ENCODE measurements around the gene GRAMD2A.

GRAMD2A gene

DNA sequence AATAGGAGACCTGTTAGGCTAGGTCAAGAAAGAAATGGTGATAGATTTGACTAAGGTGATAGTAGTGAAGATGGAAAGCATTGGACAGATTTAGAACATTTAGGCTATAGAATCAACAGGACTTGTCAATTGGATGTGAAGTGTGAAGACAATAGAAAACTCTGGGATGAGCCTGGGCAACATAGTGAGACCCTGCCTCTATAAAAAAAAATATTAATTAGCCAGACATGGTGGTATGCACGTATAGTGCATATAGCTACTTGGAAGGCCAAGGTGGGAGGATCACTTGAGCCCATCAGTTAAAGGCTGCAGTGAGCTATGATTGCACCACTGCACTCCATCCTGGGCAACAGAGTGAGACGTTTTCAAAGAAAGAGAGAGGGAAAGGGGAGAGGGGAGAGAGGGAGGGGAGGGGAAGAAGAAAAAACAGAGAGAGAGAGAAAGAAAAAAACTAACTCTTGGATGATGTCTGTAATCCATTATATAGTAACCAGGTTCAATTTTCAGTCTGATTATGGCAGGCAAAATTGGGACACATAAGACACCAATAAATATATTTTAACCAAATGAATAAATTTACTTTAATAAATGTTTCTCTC is 69.8 kb downstream of the GRAMD2A start:
- TF ChIP-seq Cebpa-rat (IDR thresholded peaks at IDR 0.05), result no peak
- Histone ChIP-seq H3K4me3 (no peak overlapping the region), H3K27ac (no peak overlapping the region), H3K9ac (no peak overlapping the region), H3K36me3 (no peaks in the 10 kb centered on the region), H3K9me3 (no peaks in the 10 kb centered on the region), H3K4me1 (peaks cover 14% of the 10 kb centered on the region), H4K20me1 (no peaks in the 10 kb centered on the region), H3K27me3 (no peaks in the 10 kb centered on the region), H3K4me2 (no peak overlapping the region)

DNA sequence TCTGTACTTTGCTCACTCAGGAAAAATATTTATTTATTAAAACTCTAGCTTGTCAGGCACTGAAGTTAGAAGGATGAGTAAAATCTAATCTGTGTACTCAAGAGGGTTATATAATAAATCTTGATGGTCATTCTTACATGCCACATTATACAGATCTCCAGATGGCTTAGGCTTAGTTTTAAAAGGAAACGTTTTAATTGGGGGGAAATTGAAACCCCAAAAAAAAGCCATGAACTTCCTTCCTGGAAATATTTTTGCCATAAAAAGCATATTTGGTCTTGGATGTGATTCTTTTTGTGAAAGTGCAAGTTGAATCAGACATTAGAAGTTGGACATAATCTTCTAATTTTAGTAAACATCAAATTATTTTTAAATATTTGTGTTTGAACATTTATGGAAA is 73.4 kb downstream of the GRAMD2A start:
- Histone ChIP-seq H4K20me1 (no peaks in the 10 kb centered on the region), H3K9ac (no peak overlapping the region), H3K36me3 (no peaks in the 10 kb centered on the region), H3K9me3 (no peaks in the 10 kb centered on the region), H3K27ac (no peak overlapping the region), H3K4me2 (peak overlapping the region; percentile 57), H3K4me3 (no peak overlapping the region), H3K4me1 (peaks cover 18% of the 10 kb centered on the region), H3K27me3 (no peaks in the 10 kb centered on the region)
- no peak for TF ChIP-seq Cebpa-rat (IDR thresholded peaks at IDR 0.05)

DNA sequence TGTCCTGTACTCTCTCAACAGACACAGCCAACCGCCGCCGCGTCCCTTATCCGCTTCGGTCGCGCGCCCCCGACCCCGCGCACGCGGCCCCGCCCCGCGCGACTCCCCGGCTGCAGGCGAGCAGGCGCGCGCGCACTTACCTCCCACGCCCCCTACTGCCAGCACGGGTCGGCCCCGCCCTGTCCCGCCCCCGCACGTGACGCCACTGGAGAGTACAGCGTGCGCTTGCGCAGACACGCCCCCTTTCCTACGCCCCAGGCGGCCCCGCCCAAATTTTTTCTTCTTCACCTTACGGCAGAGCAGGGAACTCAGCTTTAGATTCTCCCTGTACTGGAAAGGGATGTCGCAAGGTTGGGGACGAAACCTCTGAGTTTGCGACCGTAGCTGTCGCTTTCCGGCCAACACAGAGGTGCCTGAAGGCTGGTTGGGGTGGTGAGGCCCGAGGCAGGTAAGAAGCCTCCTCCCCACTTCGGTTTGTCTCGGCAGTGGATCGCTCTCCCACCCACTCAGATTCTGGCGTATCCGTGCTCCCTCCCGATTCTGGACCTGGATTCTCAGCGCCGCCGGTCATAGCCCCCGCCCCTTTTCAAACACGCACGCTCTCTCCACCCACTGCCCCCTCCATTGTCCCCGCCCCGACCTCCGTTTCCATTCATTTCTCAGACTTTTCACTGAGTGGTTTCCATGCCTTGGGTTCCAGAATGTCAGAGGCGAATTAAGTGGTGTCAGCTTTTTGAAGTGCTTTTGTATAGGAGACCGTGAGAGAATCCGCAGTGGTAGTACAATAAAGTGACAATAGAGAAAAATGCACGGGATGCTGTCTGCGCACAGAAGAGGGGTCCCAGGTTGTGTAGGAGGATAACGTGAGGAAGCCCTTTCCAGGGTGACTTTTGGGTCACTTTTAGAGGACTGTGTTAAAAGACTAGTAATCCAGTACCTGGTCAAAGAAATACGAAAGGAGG is 79.3 kb downstream of the GRAMD2A start, which contains the start of the genes MYO9A and SENP8:
MYO9A (minus strand) TSS at position 134 of the 962 bp plus-strand sequence. CDS start 71,587 bp downstream, outside the sequence.
SENP8 (plus strand) TSS at position 387 of the 962 bp plus-strand sequence. CDS start 21,221 bp downstream, outside the sequence.
- H3K9me3 ChIP-seq, result no peaks in the 10 kb centered on the region
- peak; percentile 86 for TF ChIP-seq Cebpa-rat (IDR thresholded peaks at IDR 0.05)

DNA sequence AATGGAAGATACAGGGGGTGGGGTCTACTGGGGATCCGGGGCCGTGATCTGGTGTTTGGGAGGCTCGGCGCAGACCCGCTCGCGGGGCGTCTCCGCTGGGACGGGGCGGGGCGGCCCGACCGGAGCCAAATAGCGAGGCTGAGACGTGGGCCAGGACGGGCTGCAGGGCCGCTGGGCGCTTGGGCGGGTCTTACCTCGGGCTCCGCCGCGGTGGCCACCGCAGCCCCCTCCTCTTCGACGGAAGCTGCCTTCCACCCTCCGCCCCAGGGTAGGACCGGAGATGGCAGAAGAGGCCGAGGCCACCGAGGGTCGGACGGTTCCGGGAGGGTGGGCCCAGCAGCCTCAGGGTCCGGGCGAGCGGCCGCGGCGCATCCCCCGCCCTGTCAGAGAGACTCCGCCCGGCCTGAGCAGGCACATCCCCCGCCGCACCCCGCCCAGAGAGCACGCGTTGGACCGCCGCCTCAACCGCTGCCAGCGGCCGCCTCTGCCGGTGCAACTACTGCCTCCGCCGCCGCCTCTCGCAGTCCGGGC is 80.0 kb downstream of the GRAMD2A start:
- Histone ChIP-seq H4K20me1 (peaks cover 47% of the 10 kb centered on the region), H3K9ac (peak overlapping the region; percentile 87), H3K9me3 (no peaks in the 10 kb centered on the region), H3K36me3 (no peaks in the 10 kb centered on the region), H3K27ac (peak overlapping the region; percentile 88), H3K4me2 (peak overlapping the region; percentile 99), H3K4me1 (peaks cover 28% of the 10 kb centered on the region), H3K27me3 (no peaks in the 10 kb centered on the region), H3K4me3 (peak overlapping the region; percentile 98)
- no peak for TF ChIP-seq Cebpa-rat (IDR thresholded peaks at IDR 0.05)

More for the DNA sequence above, 79.3 kb downstream of the GRAMD2A start, which contains the start of the genes MYO9A and SENP8:
- Histone ChIP-seq H3K27me3 (no peaks in the 10 kb centered on the region), H3K4me2 (peak within 1 kb of the TSS; percentile 99), H3K4me1 (peaks cover 29% of the 10 kb centered on the region), H3K9ac (peak within 1 kb of the TSS; percentile 87), H3K4me3 (peak within 1 kb of the TSS; percentile 98), H3K36me3 (no peaks in the 10 kb centered on the region), H4K20me1 (peaks cover 40% of the 10 kb centered on the region), H3K27ac (peak within 1 kb of the TSS; percentile 89)

DNA sequence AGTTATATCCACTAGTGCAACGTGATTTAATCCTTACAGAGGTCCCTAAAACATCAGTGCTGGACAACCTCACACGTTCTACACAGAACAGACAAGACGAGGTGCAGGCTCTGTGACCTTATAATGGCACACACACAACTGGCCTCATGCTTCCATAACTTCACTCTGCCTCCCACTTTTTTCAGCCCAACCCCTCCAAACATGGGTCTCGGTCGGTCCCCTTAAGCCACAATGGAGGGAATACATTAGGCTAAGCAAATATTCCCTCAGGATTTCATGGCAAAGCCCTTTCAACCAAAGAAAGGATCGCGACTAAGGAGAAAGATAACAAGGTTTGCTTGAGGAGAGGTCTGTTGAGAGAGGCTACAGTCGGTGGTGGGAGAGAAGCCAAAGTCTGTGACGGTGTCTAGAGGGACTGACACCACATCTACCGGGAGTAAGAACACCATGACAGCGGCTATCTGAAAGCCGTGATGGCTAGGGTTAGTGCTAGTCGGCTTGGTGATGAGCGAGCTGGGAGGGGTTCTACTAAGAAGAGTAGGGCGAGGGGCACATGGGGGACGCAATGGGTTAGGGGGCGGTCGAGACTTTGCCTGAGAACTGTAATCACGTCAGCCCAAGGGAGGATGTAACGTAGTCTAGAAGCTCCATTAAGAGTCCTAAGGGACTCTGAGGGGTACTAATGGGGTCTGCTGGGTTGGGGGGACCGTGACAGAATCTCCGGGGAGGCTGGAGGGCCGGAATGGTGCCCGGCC is 80.7 kb downstream of the GRAMD2A start:
- peaks cover 54% of the 10 kb centered on the region for H4K20me1 ChIP-seq
- H3K36me3 ChIP-seq, result no peaks in the 10 kb centered on the region
- peak overlapping the region; percentile 98 for H3K4me3 ChIP-seq
- TF ChIP-seq Cebpa-rat (IDR thresholded peaks at IDR 0.05), result no peak
- H3K4me2 ChIP-seq, result peak overlapping the region; percentile 99
- no peaks in the 10 kb centered on the region for H3K9me3 ChIP-seq
- H3K4me1 ChIP-seq, result peaks cover 28% of the 10 kb centered on the region
- peak overlapping the region; percentile 87 for H3K9ac ChIP-seq
- peak overlapping the region; percentile 88 for H3K27ac ChIP-seq
- no peaks in the 10 kb centered on the region for H3K27me3 ChIP-seq

DNA sequence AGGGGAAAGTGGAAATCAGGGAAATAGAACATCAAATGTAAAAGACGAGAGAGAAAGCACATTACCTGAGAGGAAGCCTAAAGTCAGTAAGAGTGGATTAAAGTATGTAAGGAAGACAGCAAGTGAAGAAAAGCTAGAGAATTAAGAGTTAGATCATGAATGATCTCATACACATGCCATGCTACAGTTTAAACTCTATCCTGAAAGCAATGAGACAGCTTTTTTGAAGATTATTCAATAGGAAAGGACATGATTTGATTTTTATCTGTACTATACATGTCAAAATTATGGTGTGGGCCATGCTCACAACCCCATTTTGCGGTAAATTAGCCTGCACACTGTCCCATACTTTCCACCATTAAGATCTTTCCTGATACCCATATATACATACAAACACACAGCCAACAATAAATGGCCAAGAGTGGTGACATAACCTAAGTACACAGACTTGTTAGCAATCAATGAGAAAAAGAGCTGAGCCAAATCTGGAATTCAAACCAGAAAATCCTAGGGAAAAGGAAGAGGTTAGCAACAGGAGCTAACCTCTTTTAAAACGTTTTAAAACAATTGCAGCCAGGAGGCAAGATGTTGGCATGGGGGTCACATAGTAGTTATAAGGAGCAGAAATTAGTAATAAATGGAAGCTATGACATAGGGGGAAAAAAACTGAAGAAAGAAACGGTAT is 84.1 kb downstream of the GRAMD2A start:
- no peak overlapping the region for H3K27ac ChIP-seq

DNA sequence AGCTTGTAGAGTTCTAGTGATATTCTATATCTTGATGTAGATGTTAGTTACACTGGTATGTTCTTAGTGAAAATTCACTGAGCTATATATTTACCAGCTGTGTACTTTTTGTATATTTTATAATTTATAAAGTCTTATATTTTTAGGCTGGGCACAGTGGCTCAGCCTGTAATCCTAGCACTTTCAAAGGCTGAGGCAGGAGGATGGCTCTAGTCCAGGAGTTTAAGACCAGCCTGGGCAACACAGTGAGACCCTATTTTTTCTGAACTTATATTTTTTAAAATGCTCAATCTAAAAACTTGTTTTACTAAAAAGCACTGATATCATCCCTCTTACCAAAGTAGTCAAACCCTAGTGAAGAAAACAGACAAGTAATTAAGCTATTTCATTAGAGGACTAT is 84.8 kb downstream of the GRAMD2A start:
- Histone ChIP-seq H4K20me1 (peaks cover 74% of the 10 kb centered on the region), H3K4me3 (no peak overlapping the region), H3K27ac (no peak overlapping the region), H3K4me2 (no peak overlapping the region), H3K36me3 (no peaks in the 10 kb centered on the region), H3K9me3 (no peaks in the 10 kb centered on the region), H3K4me1 (peaks cover 18% of the 10 kb centered on the region), H3K27me3 (no peaks in the 10 kb centered on the region), H3K9ac (no peak overlapping the region)
- TF ChIP-seq Cebpa-rat (IDR thresholded peaks at IDR 0.05), result no peak

More for the DNA sequence above, 84.1 kb downstream of the GRAMD2A start:
- H3K36me3 ChIP-seq, result no peaks in the 10 kb centered on the region
- no peaks in the 10 kb centered on the region for H3K27me3 ChIP-seq
- no peak for TF ChIP-seq Cebpa-rat (IDR thresholded peaks at IDR 0.05)
- peaks cover 74% of the 10 kb centered on the region for H4K20me1 ChIP-seq
- H3K4me3 ChIP-seq, result no peak overlapping the region
- H3K9ac ChIP-seq, result no peak overlapping the region
- H3K9me3 ChIP-seq, result no peaks in the 10 kb centered on the region
- H3K4me2 ChIP-seq, result no peak overlapping the region
- H3K4me1 ChIP-seq, result peaks cover 18% of the 10 kb centered on the region

DNA sequence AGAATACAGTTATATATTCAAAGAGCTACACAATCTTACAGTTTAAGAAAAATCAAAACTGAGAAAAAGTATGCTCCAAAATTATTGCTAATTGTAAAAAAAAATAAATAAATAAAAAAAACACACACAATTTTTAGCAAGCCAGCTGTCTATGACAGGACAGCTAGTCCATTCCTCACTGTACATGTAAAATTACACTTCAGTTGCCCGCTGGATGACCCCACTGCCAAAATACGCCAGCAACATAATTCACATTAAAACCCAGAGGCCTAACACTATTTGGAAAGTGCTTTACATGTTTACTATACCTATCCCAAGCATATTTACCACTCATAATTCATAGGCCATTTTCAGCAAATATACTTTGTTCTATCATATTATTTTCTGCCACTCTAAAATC is 85.5 kb downstream of the GRAMD2A start:
- Histone ChIP-seq H3K9ac (no peak overlapping the region), H4K20me1 (peaks cover 73% of the 10 kb centered on the region), H3K27ac (no peak overlapping the region), H3K4me2 (no peak overlapping the region), H3K36me3 (no peaks in the 10 kb centered on the region), H3K27me3 (no peaks in the 10 kb centered on the region), H3K4me3 (no peak overlapping the region), H3K4me1 (peaks cover 18% of the 10 kb centered on the region), H3K9me3 (no peaks in the 10 kb centered on the region)
- TF ChIP-seq Cebpa-rat (IDR thresholded peaks at IDR 0.05), result no peak

DNA sequence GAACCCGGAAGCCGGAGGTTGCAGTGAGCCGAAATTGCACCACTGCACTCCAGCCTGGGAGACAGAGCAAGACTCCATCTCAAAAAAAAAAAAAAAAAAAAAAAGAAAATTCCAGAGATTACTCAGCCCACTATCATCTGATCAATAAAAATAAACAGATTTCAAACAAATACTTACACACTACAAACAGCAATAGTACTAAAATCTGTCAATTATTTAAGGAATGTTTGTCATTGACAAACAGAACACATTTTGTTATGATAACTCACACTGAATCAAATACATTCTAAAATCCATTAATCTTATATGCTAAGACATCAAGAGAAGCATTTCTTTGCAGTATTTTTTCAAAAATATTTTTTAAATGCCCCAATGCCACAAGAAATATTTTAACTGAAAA is 87.2 kb downstream of the GRAMD2A start:
- no peak for TF ChIP-seq Cebpa-rat (IDR thresholded peaks at IDR 0.05)

More for the DNA sequence above, 87.2 kb downstream of the GRAMD2A start:
- no peaks in the 10 kb centered on the region for H3K9me3 ChIP-seq
- H3K4me2 ChIP-seq, result no peak overlapping the region
- H3K4me1 ChIP-seq, result peaks cover 3% of the 10 kb centered on the region; the same call in 1 of the 2 replicates
- H3K36me3 ChIP-seq, result no peaks in the 10 kb centered on the region
- no peaks in the 10 kb centered on the region for H3K27me3 ChIP-seq
- no peak overlapping the region for H3K27ac ChIP-seq
- no peak overlapping the region for H3K4me3 ChIP-seq
- peaks cover 68% of the 10 kb centered on the region for H4K20me1 ChIP-seq
- no peak overlapping the region for H3K9ac ChIP-seq

All from BLaER1 (cell line).